Activated T-cell treated with anti-CD3 and anti-CD28 coated beads for 1 hour (primary cell): ENCODE results near the gene TBL1XR1.
"Not testable (repeated sequence)": the region's sequence is repeated elsewhere in the genome, so short reads cannot be mapped to it uniquely, and the experiment has no call there.

ENCODE experiments used
- DNase-seq: peaks from one replicate; pipeline ENCODE4 v3.0.0-alpha.2; 2020; ENCODE audit warnings: low read depth

TBL1XR1 gene

GRCh38 chr3:177181418-177181817, 15.9 kb downstream of the TBL1XR1 start:
- no peak for DNase-seq

GRCh38 chr3:177180506-177180905, 16.8 kb downstream of the TBL1XR1 start:
- DNase-seq: no peak

DNA sequence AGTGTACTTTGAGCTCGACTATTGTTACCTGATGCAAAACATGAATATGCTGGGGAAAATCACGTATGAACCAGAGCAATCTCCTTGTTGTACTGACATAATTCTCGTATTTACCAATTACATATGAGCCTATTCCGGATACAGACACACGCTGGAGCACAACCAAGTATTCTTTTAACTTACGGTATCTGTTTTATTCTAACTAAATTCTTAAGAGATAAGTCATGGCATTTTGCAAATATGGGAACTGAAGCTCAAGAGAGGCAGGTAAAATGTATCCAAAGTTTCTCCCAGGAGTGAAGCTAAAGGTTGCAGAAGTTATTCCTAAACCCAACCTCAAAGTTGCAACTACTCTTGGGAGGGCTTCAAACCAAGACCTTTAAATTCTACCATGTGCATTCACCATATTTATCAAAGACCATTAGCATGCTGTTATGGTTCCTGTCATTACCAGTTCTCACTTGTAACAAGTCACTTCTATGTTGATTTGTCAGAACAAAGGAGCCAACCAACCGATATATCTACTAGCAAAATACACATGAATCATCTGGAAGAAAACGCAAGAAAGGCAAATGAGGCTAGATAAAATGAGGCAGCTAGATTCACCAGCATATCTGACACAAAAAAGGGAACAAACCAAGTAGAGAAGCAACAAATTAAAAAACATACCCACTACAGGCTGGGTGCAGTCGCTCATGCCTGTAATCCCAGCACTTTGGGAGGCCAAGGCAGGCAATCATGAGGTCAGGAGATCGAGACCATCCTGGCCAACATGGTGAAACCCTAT, 17.8 kb downstream of the TBL1XR1 start:
- no peak for DNase-seq

- DNase-seq: no peak
These were observed 19.5 kb downstream of the TBL1XR1 start for GRCh38 chr3:177177749-177178221.

DNA sequence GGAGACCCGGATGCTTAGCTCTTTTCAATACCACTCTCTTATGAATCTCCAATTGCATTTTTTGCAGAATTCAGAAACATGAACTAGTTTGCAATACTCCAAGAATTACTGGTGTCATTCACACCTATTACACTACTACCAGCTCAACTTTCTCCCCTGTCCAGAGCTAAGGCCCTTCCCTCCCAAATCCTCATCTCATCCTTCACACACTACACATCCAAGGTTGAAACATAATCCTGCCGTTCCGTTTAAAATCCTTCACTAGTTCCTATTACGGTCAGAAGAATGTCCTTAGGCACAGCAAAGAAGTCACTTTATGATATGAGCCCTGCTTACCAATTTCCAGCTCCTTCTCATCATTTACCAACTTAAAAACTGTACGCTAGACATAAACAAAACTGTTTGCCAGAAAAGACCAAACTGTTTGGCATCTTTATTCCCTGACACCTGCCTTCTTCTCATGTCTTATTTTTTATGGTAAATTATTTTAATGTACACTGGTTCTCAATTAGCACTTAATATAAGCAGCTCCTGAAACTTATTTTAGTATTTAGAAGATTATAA, 22.6 kb downstream of the TBL1XR1 start:
- DNase-seq: no peak

- DNase-seq: no peak
These were observed 27.2 kb downstream of the TBL1XR1 start for GRCh38 chr3:177169936-177170722.

GRCh38 chr3:177168431-177168830, 28.9 kb downstream of the TBL1XR1 start:
- DNase-seq: no peak

DNA sequence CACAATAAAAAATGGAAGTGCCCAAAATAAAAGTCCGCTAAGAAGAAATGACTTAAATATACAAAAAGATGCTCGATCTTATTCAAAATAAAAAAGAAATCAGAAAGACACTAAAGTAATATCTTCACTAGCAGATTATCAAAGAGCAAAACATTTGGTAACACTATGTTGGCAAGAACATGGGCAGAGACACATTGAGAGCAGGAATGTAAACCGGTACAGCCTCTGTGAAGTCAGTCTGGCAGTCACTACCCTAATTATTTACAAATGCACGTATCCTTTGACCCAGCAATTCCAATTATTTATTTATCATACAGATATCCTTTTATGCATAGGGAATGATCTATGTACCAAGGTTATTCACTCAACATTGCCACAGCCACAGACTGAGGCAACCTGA, 34.5 kb downstream of the TBL1XR1 start:
- no peak for DNase-seq

- not testable (repeated sequence) for DNase-seq
These were observed 35.7 kb downstream of the TBL1XR1 start for GRCh38 chr3:177161603-177162002.

- no peak for DNase-seq
These were observed 38.8 kb downstream of the TBL1XR1 start for GRCh38 chr3:177158461-177158860.

- no peak for DNase-seq
These were observed 39.8 kb downstream of the TBL1XR1 start for GRCh38 chr3:177157492-177157891.

- DNase-seq: no peak
These were observed 42.5 kb downstream of the TBL1XR1 start for GRCh38 chr3:177154733-177155132.

DNA sequence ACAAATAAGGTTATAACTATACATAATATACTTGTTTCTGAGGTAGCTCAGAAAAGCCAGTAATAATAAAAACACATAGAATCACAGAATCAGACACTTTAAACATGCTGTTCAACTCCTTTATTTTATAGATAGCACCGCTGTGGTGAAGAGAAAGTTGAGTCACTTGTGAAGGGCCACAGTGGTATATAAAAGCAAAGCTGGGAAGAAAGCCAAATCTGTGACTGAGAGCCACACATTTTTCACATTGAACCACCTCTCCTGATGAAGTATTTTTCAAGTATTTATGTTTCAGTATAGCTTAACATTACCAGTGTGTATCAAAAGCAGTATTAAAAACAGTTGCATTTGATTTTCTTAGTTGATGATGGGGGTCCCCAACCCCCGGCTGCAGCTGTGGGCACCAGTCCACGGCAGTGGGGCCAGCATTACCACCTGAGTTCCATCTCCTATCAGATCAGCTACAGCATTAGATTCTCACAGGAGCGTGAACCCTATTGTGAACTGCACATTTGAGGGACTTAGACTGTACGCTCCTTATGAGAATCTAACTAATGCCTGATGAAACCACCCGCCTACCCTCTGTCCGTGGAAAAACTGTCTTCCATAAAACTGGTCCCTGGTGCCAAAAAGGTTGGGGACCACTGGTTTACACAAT, 46.2 kb downstream of the TBL1XR1 start:
- DNase-seq: no peak

- DNase-seq: no peak
These were observed 46.9 kb downstream of the TBL1XR1 start for GRCh38 chr3:177150218-177150916.

DNA sequence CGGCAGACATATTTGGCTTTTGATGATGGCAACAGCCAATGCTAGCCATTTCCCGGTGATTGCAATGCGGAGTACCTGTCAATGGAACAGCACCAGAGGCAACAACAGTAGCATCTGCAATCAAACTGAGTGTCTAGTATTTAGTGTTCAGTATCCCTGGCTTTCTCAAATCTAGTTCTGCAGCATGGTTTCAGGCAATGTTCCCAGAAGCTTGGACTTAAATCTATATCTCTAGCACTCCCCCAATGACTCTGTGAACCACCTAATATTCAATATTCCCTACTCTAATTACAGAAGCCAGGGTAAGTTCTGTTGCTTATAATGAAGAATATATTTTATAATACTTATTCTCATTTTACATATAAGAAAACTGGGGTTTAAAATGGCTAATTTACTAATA, 48.2 kb downstream of the TBL1XR1 start:
- DNase-seq: no peak

GRCh38 chr3:177147790-177148189, 49.5 kb downstream of the TBL1XR1 start:
- no peak for DNase-seq

- no peak for DNase-seq
These were observed 50.6 kb downstream of the TBL1XR1 start for GRCh38 chr3:177146646-177147045.

GRCh38 chr3:177145954-177146353, 51.3 kb downstream of the TBL1XR1 start:
- DNase-seq: no peak

GRCh38 chr3:177145381-177145780, 51.9 kb downstream of the TBL1XR1 start:
- DNase-seq: no peak

DNA sequence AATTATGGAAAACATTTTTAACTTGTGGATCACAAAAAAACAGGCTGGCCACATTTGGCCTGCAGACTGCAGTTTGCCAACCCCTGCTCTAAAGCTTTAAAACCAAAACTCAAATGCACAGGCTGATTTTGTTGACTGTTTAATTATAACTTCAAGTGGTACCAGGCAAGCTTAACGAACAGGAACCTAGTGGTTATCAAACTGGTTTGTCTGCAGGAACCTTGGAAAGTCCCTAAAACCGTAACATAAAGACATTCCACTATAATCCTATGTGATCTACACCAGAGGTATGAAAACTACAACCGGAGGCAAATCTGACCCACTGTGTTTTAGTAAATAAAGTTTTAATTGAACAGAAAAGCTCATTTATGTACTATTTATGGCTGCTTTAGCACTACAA, 52.4 kb downstream of the TBL1XR1 start:
- DNase-seq: no peak

- DNase-seq: no peak
These were observed 55.2 kb downstream of the TBL1XR1 start for GRCh38 chr3:177141899-177142646.
